HL-60 (cell line): ENCODE measurements around the gene ZNF236.
A peak's percentile ranks its signal among the peaks of the same experiment; 100 is the strongest.

Source experiments
- DNase-seq, 2 experiments: peaks; one replicate each; pipeline ENCODE4 v3.0.0-alpha.2; 2010 to 2020; ENCODE audit warnings: low read depth in 1 of 2, low spot score in 1 of 2
- H3K27ac ChIP-seq: fragments of 250-450 bp; sonication (Bioruptor Pico); replicated peaks from 2 replicates; pipeline ENCODE4 v1.5.1; 2020; ENCODE audit warnings: mild to moderate bottlenecking, moderate library complexity
- H3K27me3 ChIP-seq: fragments of 250-450 bp; sonication (Bioruptor Pico); 2 replicates; pipeline ENCODE4 v1.5.1; 2021; ENCODE audit warnings: mild to moderate bottlenecking, moderate library complexity; ENCODE audit not compliant: insufficient read depth, poor library complexity, severe bottlenecking
- H3K4me3 ChIP-seq: replicated peaks from 2 replicates; pipeline ENCODE4 v1.5.1; 2011; ENCODE audit warnings: mild to moderate bottlenecking, control low read depth, low read length; ENCODE audit not compliant: insufficient read depth
- CTCF ChIP-seq: IDR thresholded peaks from one replicate; pipeline ENCODE4 v1.5.1; 2011; ENCODE audit warnings: low read length, control low read depth, inconsistent platforms; ENCODE audit not compliant: insufficient read depth
- GABPA ChIP-seq: IDR thresholded peaks from 2 replicates; pipeline ENCODE4 v1.6.1; 2012; ENCODE audit warnings: low read depth
- POLR2AphosphoS5 ChIP-seq: IDR thresholded peaks from 2 replicates; pipeline ENCODE4 v1.6.1; 2012; ENCODE audit warnings: low read depth
- REST ChIP-seq: IDR thresholded peaks from 2 replicates; pipeline ENCODE4 v1.6.1; 2012; ENCODE audit warnings: low read depth; ENCODE audit not compliant: insufficient replicate concordance
- SPI1 ChIP-seq: IDR thresholded peaks from 2 replicates; pipeline ENCODE4 v1.6.1; 2012; ENCODE audit warnings: low read depth, mild to moderate bottlenecking, borderline replicate concordance

Gene ZNF236

GRCh38 chr18:77004555-77005380, 182.4 kb downstream of the ZNF236 start:
- Histone ChIP-seq H3K27me3 (no peaks in the 10 kb centered on the region), H3K4me3 (peak overlapping the region; percentile 27), H3K27ac (peak overlapping the region; percentile 48)
- DNase-seq = peak; percentile 80 to 96
- peak; percentile 45; the same call in 1 of the 2 replicates for TF ChIP-seq POLR2AphosphoS5
- TF ChIP-seq GABPA = no peak
- TF ChIP-seq CTCF = no peak
- peak; percentile 98 for TF ChIP-seq SPI1
- no peak for TF ChIP-seq REST

GRCh38 chr18:77005651-77006195, 183.4 kb downstream of the ZNF236 start:
- H3K27ac ChIP-seq = peak overlapping the region; percentile 64
- H3K4me3 ChIP-seq = no peak overlapping the region
- TF ChIP-seq GABPA = no peak
- no peak for TF ChIP-seq SPI1
- no peak for TF ChIP-seq REST
- no peak for TF ChIP-seq CTCF
- no peak for TF ChIP-seq POLR2AphosphoS5
- H3K27me3 ChIP-seq = no peaks in the 10 kb centered on the region
- DNase-seq = no peak

- TF ChIP-seq REST = no peak
- TF ChIP-seq SPI1 = peak; percentile 79; the same call in 1 of the 2 replicates
- DNase-seq = peak; percentile 87 to 88
- Histone ChIP-seq H3K4me3 (no peak overlapping the region), H3K27me3 (no peaks in the 10 kb centered on the region), H3K27ac (peak overlapping the region; percentile 64)
These were observed 184.2 kb downstream of the ZNF236 start for GRCh38 chr18:77006305-77007175.
